ENCODE results near the gene RSPH1.

RSPH1 gene

GRCh38 chr21:42424914-42425541 is 71.0 kb downstream of the RSPH1 start:
- no peak overlapping the region for H3K4me3 ChIP-seq (replicated peaks; ENCODE audit: low read depth, low read length)

GRCh38 chr21:42423685-42424084 is 72.3 kb downstream of the RSPH1 start:
- no peak for DNase-seq (ENCODE audit: extremely low read depth, low read depth)
- no peak overlapping the region for H3K4me3 ChIP-seq (replicated peaks; ENCODE audit: low read depth, low read length)

More at GRCh38 chr21:42424914-42425541, 71.0 kb downstream of the RSPH1 start:
- no peak for TF ChIP-seq CTCF (IDR thresholded peaks at IDR 0.05; ENCODE audit: low read depth, low read length, missing control alignments)
- no peak for DNase-seq (ENCODE audit: extremely low read depth, low read depth)

GRCh38 chr21:42423197-42423675 is 72.8 kb downstream of the RSPH1 start:
- no peak overlapping the region for H3K4me3 ChIP-seq (replicated peaks; ENCODE audit: low read depth, low read length)
- no peak for DNase-seq (ENCODE audit: extremely low read depth, low read depth)
- TF ChIP-seq CTCF (IDR thresholded peaks at IDR 0.05; ENCODE audit: low read depth, low read length, missing control alignments): no peak

More at GRCh38 chr21:42423685-42424084, 72.3 kb downstream of the RSPH1 start:
- no peak for TF ChIP-seq CTCF (IDR thresholded peaks at IDR 0.05; ENCODE audit: low read depth, low read length, missing control alignments)

Data from HFF-Myc (cell line).